Measurements from ENCODE around the gene GPR50.
A peak's percentile ranks its signal among the peaks of the same experiment; 100 is the strongest.

GPR50 gene

GRCh38 chrX:151175283-151176062 is 911 bp upstream of the GPR50 start:
- H3K4me3 ChIP-seq (ENCODE audit: low read depth, low read length): no peak overlapping the region
- no peak overlapping the region for H3K27ac ChIP-seq
- no peak for TF ChIP-seq CTCF (IDR thresholded peaks at IDR 0.05)
- no peaks in the 10 kb centered on the region for H3K27me3 ChIP-seq (ENCODE audit: control insufficient read depth, insufficient read depth, low read length)
- H3K9ac ChIP-seq: no peak overlapping the region
- no peaks in the 10 kb centered on the region for H3K9me3 ChIP-seq (ENCODE audit: control insufficient read depth, low read length)
- no peak overlapping the region for H3K4me2 ChIP-seq (ENCODE audit: low read length)
- no peak overlapping the region for H2AFZ ChIP-seq
- H3K4me1 ChIP-seq: no peaks in the 10 kb centered on the region
- H3K79me2 ChIP-seq: no peaks in the 10 kb centered on the region
- H3K36me3 ChIP-seq (ENCODE audit: control insufficient read depth, insufficient read depth, low read length): no peaks in the 10 kb centered on the region

GRCh38 chrX:151177141-151178027 is 1.0 kb downstream of the GPR50 start:
- H3K4me3 ChIP-seq (ENCODE audit: low read depth, low read length): no peak overlapping the region
- TF ChIP-seq CTCF (IDR thresholded peaks at IDR 0.05): no peak
- peak overlapping the region; percentile 28 for H2AFZ ChIP-seq
- H3K9ac ChIP-seq: no peak overlapping the region
- no peaks in the 10 kb centered on the region for H3K27me3 ChIP-seq (ENCODE audit: control insufficient read depth, insufficient read depth, low read length)
- H3K4me1 ChIP-seq: no peaks in the 10 kb centered on the region
- peak overlapping the region; percentile 35 for H3K4me2 ChIP-seq (ENCODE audit: low read length)
- H3K79me2 ChIP-seq: no peaks in the 10 kb centered on the region
- no peaks in the 10 kb centered on the region for H3K36me3 ChIP-seq (ENCODE audit: control insufficient read depth, insufficient read depth, low read length)
- no peak overlapping the region for H3K27ac ChIP-seq
- H3K9me3 ChIP-seq (ENCODE audit: control insufficient read depth, low read length): no peaks in the 10 kb centered on the region

GRCh38 chrX:151178746-151179145 is 2.4 kb downstream of the GPR50 start:
- no peak overlapping the region for H2AFZ ChIP-seq
- no peaks in the 10 kb centered on the region for H3K9me3 ChIP-seq (ENCODE audit: control insufficient read depth, low read length)
- no peaks in the 10 kb centered on the region for H3K4me1 ChIP-seq
- no peaks in the 10 kb centered on the region for H3K79me2 ChIP-seq
- H3K4me3 ChIP-seq (ENCODE audit: low read depth, low read length): no peak overlapping the region
- no peaks in the 10 kb centered on the region for H3K27me3 ChIP-seq (ENCODE audit: control insufficient read depth, insufficient read depth, low read length)
- H3K27ac ChIP-seq: no peak overlapping the region
- no peaks in the 10 kb centered on the region for H3K36me3 ChIP-seq (ENCODE audit: control insufficient read depth, insufficient read depth, low read length)
- no peak overlapping the region for H3K9ac ChIP-seq
- TF ChIP-seq CTCF (IDR thresholded peaks at IDR 0.05): no peak
- H3K4me2 ChIP-seq (ENCODE audit: low read length): no peak overlapping the region

- Histone ChIP-seq H3K79me2 (no peaks in the 10 kb centered on the region), H3K27ac (no peak overlapping the region), H3K4me3 (ENCODE audit: low read depth, low read length) (no peak overlapping the region), H3K9me3 (ENCODE audit: control insufficient read depth, low read length) (no peaks in the 10 kb centered on the region), H3K36me3 (ENCODE audit: control insufficient read depth, insufficient read depth, low read length) (no peaks in the 10 kb centered on the region), H3K9ac (no peak overlapping the region), H3K4me1 (no peaks in the 10 kb centered on the region), H3K4me2 (ENCODE audit: low read length) (no peak overlapping the region), H3K27me3 (ENCODE audit: control insufficient read depth, insufficient read depth, low read length) (no peaks in the 10 kb centered on the region), H2AFZ (no peak overlapping the region)
- no peak for TF ChIP-seq CTCF (IDR thresholded peaks at IDR 0.05)
These were observed 4.0 kb downstream of the GPR50 start for GRCh38 chrX:151180400-151180799.

All from parathyroid adenoma (tissue), 2 donors.